Measurements from ENCODE around the gene PLA2G4E.

DNA sequence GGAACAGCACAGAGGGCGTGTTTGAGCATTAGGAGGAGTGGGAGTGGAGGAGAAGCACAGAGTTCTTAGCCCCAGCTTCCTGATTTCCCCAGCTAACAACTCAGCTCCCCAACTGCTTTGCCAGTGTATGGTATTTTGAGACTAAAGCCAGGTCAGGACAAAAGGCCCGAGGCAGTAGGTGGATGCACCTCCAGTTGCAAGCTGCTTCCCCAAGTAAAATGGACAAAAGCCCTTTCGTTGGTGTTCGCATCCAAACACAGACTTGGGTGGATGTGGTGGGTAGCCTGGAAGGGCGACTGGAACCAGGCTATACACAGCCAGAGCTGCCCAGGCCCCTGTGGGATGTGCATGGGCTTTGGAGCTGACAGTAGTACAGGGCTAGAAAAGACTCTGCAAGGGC, 36.2 kb downstream of the PLA2G4E start:
- TF ChIP-seq YY1 (IDR thresholded peaks at IDR 0.05; ENCODE audit: insufficient read depth, insufficient read length) = no peak
- TF ChIP-seq ZNF274 (IDR thresholded peaks at IDR 0.05; ENCODE audit: low read depth, low read length) = no peak

All from NT2/D1 (cell line).